ENCODE data around the gene ANG. TPM values are rescaled to one million over a fixed set of nuclear protein-coding genes. Genes with fewer than 3 reads are reported as not detected.

Gene ANG
- total RNA-seq, 1 experiment from 2014 or later, result 4.4 TPM

- H3K27me3 ChIP-seq (ENCODE audit: insufficient read depth, low read depth), result no peaks in the 10 kb centered on the region
- H3F3A ChIP-seq (ENCODE audit: insufficient read depth, low read depth), result peaks cover 29% of the 10 kb centered on the region; the same call in 1 of the 2 replicates
- H3K9me2 ChIP-seq (ENCODE audit: insufficient read depth), result no peaks in the 10 kb centered on the region
- intact Hi-C loops (cut with micrococcal nuclease; ENCODE audit: unreplicated experiment), result no loop called here
- DNase-seq, result no peak
- H3K4me2 ChIP-seq, result no peak overlapping the region
- no TSS peak for BruUV-seq (replicated peaks)
- POLR2A ChIA-PET (ENCODE audit: unreplicated experiment), result no interaction called here
- H3K4me3 ChIP-seq, result no peak overlapping the region
- H3K9me3 ChIP-seq (ENCODE audit: insufficient read depth, low read depth), result no peaks in the 10 kb centered on the region
- H4K20me1 ChIP-seq (ENCODE audit: insufficient read depth), result no peaks in the 10 kb centered on the region
- no peak overlapping the region for H2AFZ ChIP-seq
- CTCF ChIA-PET, result no interaction called here
- H3K79me2 ChIP-seq (ENCODE audit: low read depth), result no peaks in the 10 kb centered on the region
- H3K27ac ChIP-seq, result no peak overlapping the region
- H3K4me1 ChIP-seq (replicated peaks; ENCODE audit: insufficient read depth), result 0 out of 2 replicates have a peak, but pooled peaks cover 5% of the 10 kb centered on the region
- no peaks in the 10 kb centered on the region for H3K36me3 ChIP-seq (ENCODE audit: low read depth)
- TF ChIP-seq EZH2 (IDR thresholded peaks at IDR 0.05; ENCODE audit: low read depth), result no peak
- no peak for TF ChIP-seq CTCF (conservative IDR thresholded peaks at IDR 0.05)
These were observed 2.0 kb upstream of the ANG start for GRCh38 chr14:20686386-20687143.

- no peaks in the 10 kb centered on the region for H3K9me2 ChIP-seq (ENCODE audit: insufficient read depth)
- no peaks in the 10 kb centered on the region for H3K79me2 ChIP-seq (ENCODE audit: low read depth)
- intact Hi-C loops (cut with micrococcal nuclease; ENCODE audit: unreplicated experiment), result no loop called here
- no peak overlapping the region for H3K27ac ChIP-seq
- POLR2A ChIA-PET (ENCODE audit: unreplicated experiment), result no interaction called here
- H3K36me3 ChIP-seq (ENCODE audit: low read depth), result no peaks in the 10 kb centered on the region
- H3K4me3 ChIP-seq, result no peak overlapping the region
- no TSS peak for BruUV-seq (replicated peaks)
- H3K4me1 ChIP-seq (replicated peaks; ENCODE audit: insufficient read depth), result 0 out of 2 replicates have a peak, but pooled peaks cover 5% of the 10 kb centered on the region
- no peak overlapping the region for H2AFZ ChIP-seq
- TF ChIP-seq CTCF (conservative IDR thresholded peaks at IDR 0.05), result no peak
- no peak for TF ChIP-seq EZH2 (IDR thresholded peaks at IDR 0.05; ENCODE audit: low read depth)
- no peak for DNase-seq
- H3K9me3 ChIP-seq (ENCODE audit: insufficient read depth, low read depth), result no peaks in the 10 kb centered on the region
- peaks cover 29% of the 10 kb centered on the region; the same call in 1 of the 2 replicates for H3F3A ChIP-seq (ENCODE audit: insufficient read depth, low read depth)
- CTCF ChIA-PET, result no interaction called here
- no peaks in the 10 kb centered on the region for H4K20me1 ChIP-seq (ENCODE audit: insufficient read depth)
- no peaks in the 10 kb centered on the region for H3K27me3 ChIP-seq (ENCODE audit: insufficient read depth, low read depth)
- H3K4me2 ChIP-seq, result no peak overlapping the region
These were observed 1.0 kb upstream of the ANG start for GRCh38 chr14:20687362-20688166.

GRCh38 chr14:20690848-20691640, 2.5 kb downstream of the ANG start:
- no TSS peak for BruUV-seq (replicated peaks)
- Histone ChIP-seq H3F3A (ENCODE audit: insufficient read depth, low read depth) (no peaks in the 10 kb centered on the region), H3K79me2 (ENCODE audit: low read depth) (no peaks in the 10 kb centered on the region), H4K20me1 (ENCODE audit: insufficient read depth) (no peaks in the 10 kb centered on the region), H3K4me1 (replicated peaks; ENCODE audit: insufficient read depth) (no peaks in the 10 kb centered on the region), H3K27ac (no peak overlapping the region), H3K4me3 (no peak overlapping the region), H3K27me3 (ENCODE audit: insufficient read depth, low read depth) (no peaks in the 10 kb centered on the region), H3K36me3 (ENCODE audit: low read depth) (no peaks in the 10 kb centered on the region), H3K9me2 (ENCODE audit: insufficient read depth) (no peaks in the 10 kb centered on the region), H2AFZ (no peak overlapping the region), H3K9me3 (ENCODE audit: insufficient read depth, low read depth) (no peaks in the 10 kb centered on the region), H3K4me2 (no peak overlapping the region)
- peak; percentile 29 to 53 for DNase-seq
- ChIA-PET POLR2A (ENCODE audit: unreplicated experiment) (no interaction called here), CTCF (interaction anchor here (0.6 to 1.0 kb wide), 4 partner anchors 9 to 81 kb away, joined by 3 to 9 read pairs (median 4); no protein-coding TSS in a partner anchor)
- intact Hi-C loops (cut with micrococcal nuclease; ENCODE audit: unreplicated experiment), result loop anchor here (1.0 kb wide), 1 partner anchor 28 kb away; no protein-coding TSS in a partner anchor
- TF ChIP-seq CTCF (conservative IDR thresholded peaks at IDR 0.05) (peak; percentile 79), EZH2 (IDR thresholded peaks at IDR 0.05; ENCODE audit: low read depth) (no peak)

Data from PC-9 (cell line).